ENCODE results near the gene SBF1. TPM values are rescaled to one million over a fixed set of nuclear protein-coding genes. Genes with fewer than 3 reads are reported as not detected.

Gene SBF1
- total and polyA plus RNA-seq, 2 of the 13 experiments (the other 11 are each of a cell fraction or from before 2014, with no cell fraction given): 31.7 to 40.9 TPM

DNA sequence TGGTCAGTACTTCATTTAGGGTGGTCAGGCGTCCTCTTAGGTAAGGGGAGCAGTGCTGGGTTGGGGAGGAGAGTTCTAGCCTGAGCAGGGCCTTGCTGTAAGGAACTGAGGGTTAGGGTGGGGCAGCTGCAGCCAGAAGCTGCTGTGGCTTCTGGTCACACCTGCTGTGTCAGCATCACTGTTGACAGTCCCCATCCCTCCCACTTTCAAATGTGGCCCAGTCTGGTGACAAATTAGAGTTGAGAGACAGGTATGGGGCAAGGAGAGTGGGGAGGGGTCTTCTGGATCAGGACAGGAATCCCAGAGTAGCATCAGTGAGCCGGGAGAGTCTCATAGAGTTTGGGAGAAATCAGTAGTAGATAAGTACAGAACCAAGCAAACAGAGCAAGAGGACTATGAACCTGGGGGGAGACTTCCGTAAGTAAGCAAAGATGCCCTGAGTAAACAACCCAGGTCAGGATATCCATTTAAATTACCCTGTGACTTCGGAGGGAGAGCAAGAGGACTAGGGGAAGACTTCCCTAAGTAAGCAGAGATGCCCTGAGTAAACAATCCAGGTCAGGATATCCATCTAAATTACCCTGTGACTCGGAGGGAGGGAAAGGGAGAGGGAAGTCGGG is 78.0 kb downstream of the SBF1 start (continued):
- TF ChIP-seq GLI4 (CRISPR knock-in tag; IDR thresholded peaks at IDR 0.05; ENCODE audit: borderline replicate concordance) (no peak), ZNF484 (CRISPR knock-in tag; IDR thresholded peaks at IDR 0.05; ENCODE audit: borderline replicate concordance, low read depth) (no peak), STAG1 (CRISPR knock-in tag; IDR thresholded peaks at IDR 0.05) (peak; percentile 10; the same call in 1 of the 2 replicates), ZNF747 (CRISPR knock-in tag; IDR thresholded peaks at IDR 0.05; ENCODE audit: borderline replicate concordance) (no peak), ZBTB38 (CRISPR knock-in tag; IDR thresholded peaks at IDR 0.05) (no peak), FOXJ3 (CRISPR knock-in tag; IDR thresholded peaks at IDR 0.05; ENCODE audit: borderline replicate concordance) (peak; percentile 92; the same call in 1 of the 2 replicates), ZNF235 (CRISPR knock-in tag; IDR thresholded peaks at IDR 0.05; ENCODE audit: borderline replicate concordance) (no peak), TOE1 (CRISPR knock-in tag; IDR thresholded peaks at IDR 0.05) (no peak; the same call in 1 of the 2 replicates), ZNF556 (CRISPR knock-in tag; IDR thresholded peaks at IDR 0.05; ENCODE audit: borderline replicate concordance) (peak; percentile 62; the same call in 1 of the 2 replicates), TBP (CRISPR knock-in tag; IDR thresholded peaks at IDR 0.05) (no peak), ZFP37 (CRISPR knock-in tag; IDR thresholded peaks at IDR 0.05; ENCODE audit: borderline replicate concordance) (no peak; the same call in 1 of the 2 replicates), ZNF335 (CRISPR knock-in tag; IDR thresholded peaks at IDR 0.05) (no peak), RFX3 (CRISPR knock-in tag; IDR thresholded peaks at IDR 0.05) (no peak), ZNF629 (CRISPR knock-in tag; conservative IDR thresholded peaks at IDR 0.05) (no peak; the same call in 1 of the 2 replicates), TP53 (CRISPR knock-in tag; conservative IDR thresholded peaks at IDR 0.05) (0 out of 2 replicates have a peak, but pooled peaks have one; percentile 68), ZNF292 (CRISPR knock-in tag; IDR thresholded peaks at IDR 0.05; ENCODE audit: borderline replicate concordance, low read depth) (peak; percentile 62; the same call in 1 of the 2 replicates), NCOA2 (CRISPR knock-in tag; IDR thresholded peaks at IDR 0.05) (peak; percentile 95), ZZZ3 (CRISPR knock-in tag; IDR thresholded peaks at IDR 0.05; ENCODE audit: borderline replicate concordance) (0 out of 2 replicates have a peak, but pooled peaks have one; percentile 30), TBL1XR1 (IDR thresholded peaks at IDR 0.05; ENCODE audit: borderline replicate concordance, low read length, partially characterized antibody) (no peak), TFDP2 (CRISPR knock-in tag; IDR thresholded peaks at IDR 0.05) (peak; percentile 45; the same call in 1 of the 2 replicates), HNF4G (IDR thresholded peaks at IDR 0.05; ENCODE audit: borderline replicate concordance, low read depth, low read length) (peak; percentile 97), HNF4G (CRISPR knock-in tag; IDR thresholded peaks at IDR 0.05; ENCODE audit: borderline replicate concordance, low read depth) (peak; percentile 97)
- TF ChIP-seq, protein P1, sequence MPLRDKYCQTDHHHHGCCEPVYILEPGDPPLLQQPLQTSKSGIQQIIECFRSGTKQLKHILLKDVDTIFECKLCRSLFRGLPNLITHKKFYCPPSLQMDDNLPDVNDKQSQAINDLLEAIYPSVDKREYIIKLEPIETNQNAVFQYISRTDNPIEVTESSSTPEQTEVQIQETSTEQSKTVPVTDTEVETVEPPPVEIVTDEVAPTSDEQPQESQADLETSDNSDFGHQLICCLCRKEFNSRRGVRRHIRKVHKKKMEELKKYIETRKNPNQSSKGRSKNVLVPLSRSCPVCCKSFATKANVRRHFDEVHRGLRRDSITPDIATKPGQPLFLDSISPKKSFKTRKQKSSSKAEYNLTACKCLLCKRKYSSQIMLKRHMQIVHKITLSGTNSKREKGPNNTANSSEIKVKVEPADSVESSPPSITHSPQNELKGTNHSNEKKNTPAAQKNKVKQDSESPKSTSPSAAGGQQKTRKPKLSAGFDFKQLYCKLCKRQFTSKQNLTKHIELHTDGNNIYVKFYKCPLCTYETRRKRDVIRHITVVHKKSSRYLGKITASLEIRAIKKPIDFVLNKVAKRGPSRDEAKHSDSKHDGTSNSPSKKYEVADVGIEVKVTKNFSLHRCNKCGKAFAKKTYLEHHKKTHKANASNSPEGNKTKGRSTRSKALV (CRISPR knock-in tag; IDR thresholded peaks at IDR 0.05): no peak
- TF ChIP-seq, protein P2, sequence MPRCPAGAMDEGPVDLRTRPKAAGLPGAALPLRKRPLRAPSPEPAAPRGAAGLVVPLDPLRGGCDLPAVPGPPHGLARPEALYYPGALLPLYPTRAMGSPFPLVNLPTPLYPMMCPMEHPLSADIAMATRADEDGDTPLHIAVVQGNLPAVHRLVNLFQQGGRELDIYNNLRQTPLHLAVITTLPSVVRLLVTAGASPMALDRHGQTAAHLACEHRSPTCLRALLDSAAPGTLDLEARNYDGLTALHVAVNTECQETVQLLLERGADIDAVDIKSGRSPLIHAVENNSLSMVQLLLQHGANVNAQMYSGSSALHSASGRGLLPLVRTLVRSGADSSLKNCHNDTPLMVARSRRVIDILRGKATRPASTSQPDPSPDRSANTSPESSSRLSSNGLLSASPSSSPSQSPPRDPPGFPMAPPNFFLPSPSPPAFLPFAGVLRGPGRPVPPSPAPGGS (CRISPR knock-in tag; IDR thresholded peaks at IDR 0.05): no peak

Measured in HepG2 (cell line).